Subcutaneous abdominal adipose tissue (tissue), 5 donors: ENCODE measurements around the gene SLC9A3.
A peak's percentile ranks its signal among the peaks of the same experiment; 100 is the strongest.

Experiments
- H3K27ac ChIP-seq: one replicate; pipeline ENCODE4 v1.7.0; 2013; ENCODE audit warnings: low read depth, mild to moderate bottlenecking, inconsistent platforms, low read length, moderate library complexity
- H3K27me3 ChIP-seq, 5 donors: one replicate each; pipeline ENCODE4 v1.7.0; 2013; ENCODE audit warnings: low read length in 5 of 5, inconsistent platforms in 1 of 5; ENCODE audit not compliant: control insufficient read depth in 5 of 5, insufficient read depth in 4 of 5
- H3K36me3 ChIP-seq, 5 donors: one replicate each; pipeline ENCODE4 v1.7.0; 2013; ENCODE audit warnings: low read length in 5 of 5; ENCODE audit not compliant: control insufficient read depth in 5 of 5, insufficient read depth in 5 of 5
- H3K4me1 ChIP-seq, 5 donors: one replicate each; pipeline ENCODE4 v1.7.0; 2013; ENCODE audit warnings: low read length in 5 of 5, mild to moderate bottlenecking in 3 of 5, moderate library complexity in 1 of 5; ENCODE audit not compliant: control insufficient read depth in 5 of 5, insufficient read depth in 5 of 5
- H3K4me3 ChIP-seq, 5 donors: one replicate each; pipeline ENCODE4 v1.7.0; 2013; ENCODE audit warnings: low read length in 5 of 5, low read depth in 1 of 5
- H3K9ac ChIP-seq, 5 donors: one replicate each; pipeline ENCODE4 v1.7.0; 2013; ENCODE audit warnings: low read length in 5 of 5, mild to moderate bottlenecking in 4 of 5, moderate library complexity in 3 of 5
- H3K9me3 ChIP-seq, 5 donors: one replicate each; pipeline ENCODE4 v1.7.0; 2013; ENCODE audit warnings: low read length in 5 of 5; ENCODE audit not compliant: control insufficient read depth in 5 of 5
- donor health status: healthy.
- donor health status: healthy.
- donor health status: healthy.
- donor health status: healthy.
- donor health status: healthy.

The SLC9A3 gene

DNA sequence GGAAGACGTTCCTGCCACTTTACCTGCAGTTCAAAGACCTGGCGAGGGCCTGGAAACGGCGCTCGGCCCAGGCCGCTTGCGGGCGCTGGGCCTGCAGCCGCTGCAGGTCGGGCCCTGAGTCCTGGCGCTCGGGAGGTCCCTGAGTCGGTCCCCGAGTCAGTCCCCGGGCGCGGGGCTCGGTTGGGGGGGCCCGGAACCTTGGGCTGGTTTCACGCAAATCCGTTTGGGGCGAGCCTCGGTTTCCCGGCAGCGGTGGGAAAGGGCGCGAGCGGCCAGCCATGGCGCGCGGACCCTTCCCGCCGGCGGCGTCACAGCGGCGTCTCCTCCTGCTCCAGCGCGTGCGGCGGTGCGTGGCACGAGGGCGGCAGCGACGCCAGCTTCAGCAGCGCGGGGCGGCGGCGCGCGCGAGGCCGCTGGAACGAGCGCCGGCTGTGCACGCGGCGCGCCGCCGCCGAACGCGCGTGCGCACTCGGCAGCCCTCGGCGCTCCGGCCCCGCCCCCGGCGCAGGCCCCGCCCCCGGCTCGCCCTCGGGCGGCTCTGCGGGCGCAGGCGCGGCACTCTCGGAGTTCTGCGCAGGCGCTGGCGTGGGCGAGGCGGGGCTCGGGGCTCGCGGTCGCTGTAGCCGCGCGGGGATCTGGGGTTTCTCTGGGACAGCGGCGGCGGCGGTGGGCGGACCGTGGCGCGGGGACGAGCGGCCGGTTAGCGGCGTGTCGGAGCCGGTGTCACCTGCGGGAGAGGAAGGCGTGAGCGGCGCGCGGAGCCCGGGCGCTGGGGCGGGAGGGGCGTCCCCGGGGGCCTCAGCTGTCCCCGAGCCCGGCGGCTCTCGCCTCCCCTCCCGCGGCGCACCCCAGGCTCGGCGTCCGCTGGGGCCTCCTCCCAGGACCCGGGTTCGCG, 51.3 kb downstream of the SLC9A3 start:
- Histone ChIP-seq H3K9ac (peak overlapping the region in 4 of 5 donors; percentile 79 to 89 (median 84)), H3K27ac (peak overlapping the region; percentile 30), H3K27me3 (peaks cover 23 to 33% (median 25%) of the 10 kb centered on the region in 5 donors), H3K4me3 (peak overlapping the region in 4 of 5 donors; percentile 66 to 79 (median 76)), H3K9me3 (no peaks in the 10 kb centered on the region), H3K4me1 (peaks cover 0 to 44% (median 36%) of the 10 kb centered on the region in 5 donors), H3K36me3 (peaks cover 0 to 12% (median 4%) of the 10 kb centered on the region in 5 donors)

DNA sequence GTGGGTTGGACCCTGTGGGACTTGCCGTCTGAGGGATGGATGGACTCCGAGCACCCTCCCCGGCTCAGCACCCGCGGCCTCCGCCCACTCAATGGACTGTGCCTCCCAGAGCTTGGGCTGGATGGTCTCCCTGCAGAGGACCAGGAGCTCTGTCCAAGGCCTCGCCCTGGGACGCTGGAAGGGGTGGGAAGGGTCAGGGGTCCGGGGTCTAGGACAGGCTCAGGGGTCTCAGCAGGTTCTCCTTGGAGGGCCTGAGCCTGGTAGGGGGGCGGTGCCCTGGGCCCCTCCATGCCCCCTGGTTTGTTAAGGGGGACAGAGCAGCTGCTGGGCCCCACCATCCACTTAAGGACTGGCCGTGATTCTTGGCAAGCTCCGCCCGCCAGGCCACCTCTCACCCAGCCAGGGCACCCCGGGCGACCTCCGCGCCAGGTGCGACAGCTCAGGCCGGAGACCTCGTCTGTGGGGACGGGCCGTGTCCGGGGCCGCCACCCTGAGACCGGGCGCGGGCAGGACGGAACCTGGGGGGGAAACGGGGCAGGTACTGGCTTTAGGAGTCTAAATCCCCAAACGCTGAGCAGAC, 52.1 kb downstream of the SLC9A3 start:
- H3K36me3 ChIP-seq, result peaks cover 0 to 12% (median 5%) of the 10 kb centered on the region in 5 donors
- no peak overlapping the region for H3K27ac ChIP-seq
- H3K9me3 ChIP-seq, result no peaks in the 10 kb centered on the region
- H3K9ac ChIP-seq, result peak overlapping the region in 4 of 5 donors; percentile 73 to 89 (median 81)
- H3K4me3 ChIP-seq, result peak overlapping the region; percentile 39 to 77 (median 66)
- peaks cover 17 to 25% (median 20%) of the 10 kb centered on the region in 5 donors for H3K27me3 ChIP-seq
- peaks cover 0 to 44% (median 36%) of the 10 kb centered on the region in 5 donors for H3K4me1 ChIP-seq

DNA sequence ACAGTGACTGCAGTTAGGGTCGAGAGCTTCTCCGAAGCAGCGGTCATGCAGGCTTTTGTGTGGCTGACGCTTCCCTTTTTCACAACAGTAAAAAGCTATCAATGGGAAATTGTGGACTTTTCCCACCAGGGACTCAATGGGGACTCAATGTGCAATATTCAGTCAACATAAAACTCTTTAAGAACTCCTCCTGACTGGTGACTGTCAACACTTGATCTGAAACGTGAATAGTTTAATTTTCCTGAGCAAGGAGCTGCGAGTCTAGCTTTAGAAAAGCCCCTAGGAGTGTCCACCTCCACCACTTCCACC, 52.5 kb downstream of the SLC9A3 start:
- Histone ChIP-seq H3K9ac (peak overlapping the region in 2 of 5 donors; percentile 79 to 89), H3K36me3 (peaks cover 0 to 16% (median 9%) of the 10 kb centered on the region in 5 donors), H3K27ac (no peak overlapping the region), H3K4me1 (peaks cover 0 to 44% (median 36%) of the 10 kb centered on the region in 5 donors), H3K27me3 (peaks cover 14 to 21% (median 18%) of the 10 kb centered on the region in 5 donors), H3K9me3 (no peaks in the 10 kb centered on the region), H3K4me3 (peak overlapping the region; percentile 39 to 77 (median 66))

DNA sequence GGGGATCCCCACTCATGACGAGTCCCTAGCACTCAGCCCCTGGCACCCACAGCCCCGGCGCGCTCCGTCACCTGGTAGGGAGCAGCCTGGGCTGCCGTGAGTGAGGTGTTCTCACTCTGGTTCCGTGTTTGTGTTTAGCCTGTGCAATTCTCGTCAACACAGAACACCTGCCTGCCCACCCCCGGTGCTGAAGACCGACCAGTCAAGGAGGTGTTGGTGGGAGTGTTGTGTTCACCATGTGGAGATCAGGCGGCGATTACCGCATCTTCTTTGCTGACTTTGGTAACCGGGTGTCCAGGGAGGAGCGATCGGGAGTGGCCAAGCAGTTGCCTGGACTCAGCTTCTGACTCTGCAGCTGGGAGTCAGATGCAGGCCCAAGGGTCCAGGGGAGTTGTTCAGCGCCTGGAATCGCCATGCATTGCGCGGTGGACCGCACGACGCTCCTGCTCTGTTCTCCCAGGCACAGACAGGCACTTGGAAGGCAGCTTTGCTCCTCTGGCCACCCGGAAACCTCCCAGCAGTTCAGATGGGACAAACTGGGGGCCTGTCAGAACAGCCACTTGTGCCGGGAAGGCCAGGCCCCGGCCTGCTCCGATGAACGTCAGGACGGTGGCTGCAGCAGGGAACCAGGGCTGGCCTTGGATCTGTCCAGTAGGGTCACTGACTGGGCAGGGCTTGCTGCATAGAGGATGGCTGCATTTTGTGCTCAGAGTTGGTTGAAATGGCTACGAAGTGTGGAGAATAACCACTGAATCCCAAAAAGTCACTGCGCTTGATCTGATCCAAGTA, 53.1 kb downstream of the SLC9A3 start:
- Histone ChIP-seq H3K9me3 (no peaks in the 10 kb centered on the region), H3K27ac (no peak overlapping the region), H3K27me3 (peaks cover 8 to 15% (median 14%) of the 10 kb centered on the region in 5 donors), H3K9ac (no peak overlapping the region), H3K4me1 (peaks cover 0 to 44% (median 36%) of the 10 kb centered on the region in 5 donors), H3K36me3 (peaks cover 0 to 22% (median 15%) of the 10 kb centered on the region in 5 donors), H3K4me3 (peak overlapping the region in 3 of 5 donors; percentile 15 to 77 (median 66))

DNA sequence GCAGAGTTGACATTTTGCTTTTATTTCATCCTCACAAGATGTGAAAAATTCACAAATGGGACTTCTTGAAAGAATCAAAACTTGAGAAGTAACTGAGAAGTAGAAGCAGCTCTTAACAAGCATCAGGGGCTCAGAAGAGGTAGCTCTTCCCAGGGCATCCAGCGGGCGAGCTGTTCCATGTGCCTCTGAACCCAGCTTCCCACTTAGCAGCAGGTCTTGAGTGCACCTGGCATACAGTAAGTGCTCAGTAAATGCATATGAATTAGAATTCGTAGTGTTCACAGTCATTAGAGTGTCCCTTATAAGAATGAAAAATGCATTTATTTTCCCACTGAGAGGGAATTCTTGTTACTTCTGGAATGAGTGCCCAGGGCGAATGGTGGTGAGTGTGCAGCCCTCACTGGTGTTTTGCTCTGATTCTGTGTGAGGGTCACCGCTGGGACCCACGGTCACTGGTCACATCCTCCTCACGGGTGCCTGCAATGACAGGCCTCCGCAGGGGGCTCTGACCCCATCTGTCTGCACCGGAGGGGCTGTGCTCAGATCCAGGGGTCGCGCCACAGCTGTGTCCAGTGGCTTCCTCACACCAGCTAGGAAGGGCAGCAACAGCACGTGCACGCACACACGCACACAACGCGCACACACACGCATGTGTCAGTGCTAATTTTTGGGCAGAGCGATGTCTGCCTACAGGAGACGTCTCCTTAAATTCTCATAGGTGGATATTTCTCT, 54.3 kb downstream of the SLC9A3 start:
- Histone ChIP-seq H3K9me3 (no peaks in the 10 kb centered on the region), H3K27ac (no peak overlapping the region), H3K27me3 (peaks cover 0 to 3% (median 2%) of the 10 kb centered on the region in 5 donors), H3K4me1 (peaks cover 0 to 40% (median 32%) of the 10 kb centered on the region in 5 donors), H3K9ac (no peak overlapping the region), H3K36me3 (peaks cover 0 to 34% (median 26%) of the 10 kb centered on the region in 5 donors), H3K4me3 (no peak overlapping the region)

DNA sequence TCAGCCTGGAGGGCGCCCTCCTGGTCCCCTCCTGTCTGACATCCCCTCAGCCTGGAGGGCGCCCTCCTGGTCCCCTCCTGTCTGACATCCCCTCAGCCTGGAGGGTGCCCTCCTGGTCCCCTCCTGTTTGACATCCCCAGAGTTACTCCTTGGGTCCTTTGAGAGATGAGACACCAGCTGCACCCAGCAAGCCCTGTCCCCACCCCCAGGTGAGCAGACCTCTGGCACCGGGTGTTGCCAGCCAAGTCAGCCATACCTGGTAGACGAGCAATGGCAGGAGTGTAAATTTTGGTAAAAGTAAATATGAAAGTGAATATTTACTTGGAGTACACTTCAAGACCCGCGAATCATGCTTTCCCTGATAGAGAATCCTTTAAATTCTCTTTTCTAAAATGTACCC, 55.8 kb downstream of the SLC9A3 start:
- Histone ChIP-seq H3K27me3 (no peaks in the 10 kb centered on the region), H3K4me1 (peaks cover 0 to 25% (median 21%) of the 10 kb centered on the region in 5 donors), H3K27ac (no peak overlapping the region), H3K36me3 (peaks cover 0 to 47% (median 39%) of the 10 kb centered on the region in 5 donors), H3K4me3 (no peak overlapping the region), H3K9me3 (no peaks in the 10 kb centered on the region), H3K9ac (no peak overlapping the region)

DNA sequence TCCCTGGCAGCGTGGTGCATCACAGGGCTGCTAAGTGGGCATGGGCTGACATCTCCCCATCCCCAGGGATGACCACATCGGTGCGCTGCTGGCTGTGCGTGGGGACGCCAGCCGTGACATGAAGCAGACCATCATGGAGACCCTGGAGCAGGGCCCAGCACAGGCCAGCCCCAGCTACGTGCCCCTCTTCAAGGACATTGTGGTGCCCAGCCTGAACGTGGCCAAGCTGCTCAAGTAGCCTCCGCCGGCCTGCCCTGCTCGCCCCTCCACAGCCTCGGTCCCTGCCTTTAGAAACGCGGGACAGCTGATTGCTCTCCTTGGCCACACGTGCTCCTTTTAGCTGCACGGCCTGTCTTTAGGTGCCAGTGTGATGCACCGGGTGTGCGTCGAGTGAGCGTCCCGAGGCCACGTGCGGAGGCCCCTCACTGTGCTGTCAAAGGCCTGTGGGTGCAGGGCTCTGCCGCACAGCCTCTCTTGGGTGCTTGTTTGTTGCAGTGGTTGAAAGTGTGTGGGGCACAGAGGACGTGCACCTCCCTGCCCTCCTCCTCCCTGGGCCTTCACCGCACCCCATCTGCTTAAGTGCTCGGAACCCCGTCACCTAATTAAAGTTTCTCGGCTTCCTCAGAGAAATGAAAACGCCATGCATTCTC, 57.5 kb downstream of the SLC9A3 start:
- Histone ChIP-seq H3K9me3 (no peaks in the 10 kb centered on the region), H3K4me3 (no peak overlapping the region), H3K9ac (no peak overlapping the region), H3K27ac (no peak overlapping the region), H3K4me1 (peaks cover 0 to 14% (median 11%) of the 10 kb centered on the region in 5 donors), H3K36me3 (peaks cover 3 to 63% (median 53%) of the 10 kb centered on the region in 5 donors), H3K27me3 (no peaks in the 10 kb centered on the region)

DNA sequence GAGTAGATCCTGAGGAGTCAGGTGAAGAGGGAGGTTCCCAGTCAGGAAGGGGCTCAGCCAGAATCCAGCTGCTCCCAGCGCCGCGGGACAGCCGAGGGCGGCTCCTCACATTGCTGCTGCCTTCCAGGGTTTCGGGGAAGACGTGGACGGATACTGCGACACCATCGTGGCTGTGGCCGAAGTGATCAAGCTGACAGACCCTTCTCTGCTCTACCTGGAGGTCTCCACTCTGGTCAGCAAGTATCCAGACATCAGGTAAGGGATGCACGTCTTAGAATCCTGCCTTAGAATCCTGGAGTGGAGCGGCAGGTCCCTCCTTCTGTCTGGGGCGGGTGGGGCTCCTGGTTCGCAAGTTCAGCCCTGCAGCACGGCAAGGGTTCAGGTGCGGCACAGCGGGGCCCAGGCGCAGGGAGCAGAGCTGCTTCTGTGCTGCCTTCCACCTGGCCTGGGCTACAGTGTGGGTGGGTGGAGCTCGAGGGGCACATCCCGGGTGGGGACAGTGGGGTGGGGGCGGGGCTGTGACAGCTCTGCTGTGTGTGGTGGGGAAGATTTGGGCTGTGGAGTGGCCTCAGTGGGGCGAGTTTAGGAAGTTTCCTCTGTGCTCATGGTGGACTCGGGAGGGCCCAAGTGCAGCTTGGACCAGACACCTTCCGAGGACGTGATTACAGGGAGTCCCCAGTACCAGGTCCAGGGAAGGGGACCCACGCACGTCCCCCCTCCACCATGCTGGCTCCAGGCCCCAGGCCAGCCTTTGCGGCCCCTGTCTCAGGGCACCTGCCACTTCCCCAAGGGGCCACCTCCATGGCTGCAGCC, 58.5 kb downstream of the SLC9A3 start:
- no peaks in the 10 kb centered on the region for H3K27me3 ChIP-seq
- H3K4me3 ChIP-seq, result no peak overlapping the region
- peaks cover 0 to 4% (median 1%) of the 10 kb centered on the region in 5 donors for H3K4me1 ChIP-seq
- no peak overlapping the region for H3K9ac ChIP-seq
- H3K36me3 ChIP-seq, result peaks cover 3 to 62% (median 56%) of the 10 kb centered on the region in 5 donors
- no peaks in the 10 kb centered on the region for H3K9me3 ChIP-seq
- H3K27ac ChIP-seq, result no peak overlapping the region
